Frontal cortex (tissue), 4 donors: ENCODE results near the gene TTBK2. TPM values are rescaled to one million over a fixed set of nuclear protein-coding genes. Genes with fewer than 3 reads are reported as not detected.
"Not testable (repeated sequence)": the region's sequence is repeated elsewhere in the genome, so short reads cannot be mapped to it uniquely, and the experiment has no call there.

Experiments used
- DNase-seq, 2 donors: peaks; one replicate each; pipeline ENCODE4 v3.0.0; 2012; ENCODE audit warnings: low spot score in 2 of 2
- FAIRE-seq: peaks from 2 replicates; lab custom pipeline; 2012; peaks lifted over from hg19 to GRCh38; lab: Jason Lieb, UNC
- total RNA-seq: library from RNA; depleted of rRNA; stranded (reverse); fragments of >200 nt; gene quantifications from one replicate; pipeline ENCODE4 v1.2.3, GENCODE V29; 2014
- donor health status: control.
- donor health status: control.
- donor health status: control.

TTBK2 gene
- total RNA-seq, 1 donor from 2014 or later: 30.6 TPM

GRCh38 chr15:42775416-42775815 is 145.2 kb downstream of the TTBK2 start:
- FAIRE-seq: no peak

DNA sequence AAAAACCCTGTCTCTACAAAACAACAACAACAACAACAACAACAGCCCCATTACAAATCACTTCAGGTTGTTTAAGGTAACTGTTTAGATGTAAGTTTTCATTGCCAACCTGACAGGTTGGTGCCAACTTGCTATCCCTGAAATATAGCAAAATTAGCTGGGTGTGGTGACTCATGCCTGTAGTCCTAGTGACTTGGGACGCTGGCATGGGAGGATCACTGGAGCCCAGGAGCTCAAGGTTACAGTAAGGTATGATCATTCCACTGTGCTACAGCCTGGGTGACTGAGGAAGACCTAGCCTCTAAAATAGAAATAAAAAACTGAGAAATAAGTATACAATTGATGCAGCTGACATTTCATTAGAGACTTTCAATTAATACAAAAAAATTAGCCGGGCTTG is 147.7 kb downstream of the TTBK2 start:
- no peak for DNase-seq
- no peak for FAIRE-seq

More at GRCh38 chr15:42775416-42775815, 145.2 kb downstream of the TTBK2 start:
- DNase-seq: no peak

DNA sequence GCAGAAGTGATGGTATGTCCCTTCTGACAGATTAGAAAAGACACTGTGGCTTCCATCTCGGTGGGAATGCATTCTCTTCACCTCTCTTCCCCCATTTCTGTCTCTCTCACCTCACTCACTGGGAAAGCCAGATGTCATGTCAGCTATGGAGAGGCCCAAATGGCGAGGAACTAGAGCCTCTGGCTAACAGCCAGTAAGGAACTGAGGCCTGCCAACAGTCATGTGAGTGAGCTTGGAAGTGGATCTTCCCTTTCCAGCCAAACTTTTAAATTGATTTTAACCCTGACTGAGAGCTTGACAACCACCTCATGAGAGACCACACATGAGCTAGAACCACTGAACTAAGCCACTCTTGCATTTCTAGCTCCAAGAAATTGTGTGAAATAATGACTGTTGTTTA is 148.4 kb downstream of the TTBK2 start:
- DNase-seq (no peak), FAIRE-seq (no peak)

- not testable (repeated sequence) for FAIRE-seq, DNase-seq
These were observed 154.5 kb downstream of the TTBK2 start for GRCh38 chr15:42766109-42766508.

DNA sequence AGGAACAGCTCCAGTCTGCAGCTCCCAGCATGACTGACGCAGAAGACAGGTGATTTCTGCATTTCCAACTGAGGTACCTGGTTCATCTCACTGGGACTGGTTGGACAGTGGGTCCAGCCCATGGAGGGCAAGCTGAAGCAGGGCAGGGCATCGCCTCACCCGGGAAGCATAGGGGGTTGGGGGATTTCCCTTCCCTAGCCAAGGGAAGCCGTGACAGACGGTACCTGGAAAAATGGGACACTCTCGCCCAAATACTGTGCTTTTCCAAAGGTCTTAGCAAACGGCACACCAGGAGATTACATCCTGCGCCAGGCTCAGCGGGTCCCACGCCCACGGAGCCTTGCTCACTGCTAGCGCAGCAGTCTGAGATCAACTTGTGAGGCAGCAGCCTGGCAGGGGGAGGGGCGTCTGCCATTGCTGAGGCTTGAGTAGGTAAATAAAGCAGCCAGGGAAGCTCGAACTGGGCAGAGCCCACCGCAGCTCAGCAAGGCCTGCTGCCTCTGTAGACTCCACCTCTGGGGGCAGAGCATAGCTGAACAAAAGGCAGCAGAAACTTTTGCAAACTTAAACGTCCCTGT is 156.3 kb downstream of the TTBK2 start:
- FAIRE-seq, DNase-seq: not testable (repeated sequence)

- DNase-seq, FAIRE-seq: not testable (repeated sequence)
These were observed 158.8 kb downstream of the TTBK2 start for GRCh38 chr15:42761813-42762212.

DNA sequence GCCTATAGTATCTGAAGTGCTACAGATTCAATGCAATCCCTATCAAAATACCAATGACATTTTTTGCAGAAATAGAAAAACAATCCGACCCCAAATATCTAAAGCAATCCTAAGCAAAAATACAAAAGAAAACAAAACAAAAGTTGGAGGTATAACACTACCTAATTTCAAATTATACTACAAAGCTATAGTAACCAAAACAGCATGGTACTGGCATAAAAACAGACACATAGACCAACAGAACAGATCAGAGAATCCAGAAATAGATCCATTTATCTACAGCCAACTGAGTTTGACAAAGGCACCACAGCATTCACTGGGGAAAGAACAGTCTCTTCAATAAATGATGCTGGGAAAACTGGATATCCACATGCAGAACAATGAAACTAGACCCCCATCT is 159.8 kb downstream of the TTBK2 start:
- DNase-seq: no peak
- no peak for FAIRE-seq

GRCh38 chr15:42759093-42759492 is 161.5 kb downstream of the TTBK2 start:
- DNase-seq: no peak
- no peak for FAIRE-seq

- FAIRE-seq: no peak
These were observed 170.3 kb downstream of the TTBK2 start for GRCh38 chr15:42750306-42750705.

GRCh38 chr15:42749266-42749665 is 171.3 kb downstream of the TTBK2 start:
- DNase-seq (no peak), FAIRE-seq (no peak)

More at GRCh38 chr15:42750306-42750705, 170.3 kb downstream of the TTBK2 start:
- DNase-seq: no peak

DNA sequence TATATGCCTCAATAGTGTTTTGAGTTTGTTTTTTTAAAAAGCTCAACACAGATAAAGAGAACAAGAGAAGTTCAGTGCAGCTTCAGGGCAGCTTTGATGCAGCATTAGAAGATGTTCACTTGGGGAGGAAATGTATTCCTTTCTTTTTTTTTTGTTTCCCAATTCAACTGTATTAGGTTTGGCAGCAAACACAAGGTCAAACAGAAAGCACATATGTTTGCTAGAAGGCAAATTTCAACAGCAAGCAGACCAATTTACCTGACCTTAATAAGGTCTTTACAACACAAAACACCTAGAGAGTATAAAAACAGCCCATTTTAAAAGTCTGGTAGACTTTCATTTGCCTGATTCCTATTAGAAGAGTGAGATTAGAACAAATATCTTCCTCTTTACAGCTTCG is 176.4 kb downstream of the TTBK2 start:
- DNase-seq (no peak), FAIRE-seq (no peak)

- DNase-seq: no peak
- no peak for FAIRE-seq
These were observed 178.4 kb downstream of the TTBK2 start for GRCh38 chr15:42742149-42742548.

DNA sequence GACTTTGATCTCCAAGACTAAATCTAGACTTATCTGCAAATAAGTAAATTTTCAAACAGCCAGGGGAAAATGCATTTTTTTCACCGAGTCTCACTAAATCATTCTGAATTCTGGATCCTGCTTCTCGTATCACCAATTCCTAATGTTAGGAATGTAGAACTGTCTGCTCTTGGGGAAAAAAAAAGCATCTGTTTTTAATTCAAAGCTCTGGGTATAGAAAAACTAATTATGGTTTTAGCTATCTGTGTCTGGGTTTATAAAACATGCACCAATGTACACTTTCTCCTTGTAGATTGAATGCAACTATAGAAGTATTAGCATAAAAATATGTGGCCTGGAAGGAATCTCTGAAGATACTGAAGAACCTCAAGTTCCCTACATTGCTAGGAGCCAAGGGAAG is 178.9 kb downstream of the TTBK2 start:
- FAIRE-seq: no peak

DNA sequence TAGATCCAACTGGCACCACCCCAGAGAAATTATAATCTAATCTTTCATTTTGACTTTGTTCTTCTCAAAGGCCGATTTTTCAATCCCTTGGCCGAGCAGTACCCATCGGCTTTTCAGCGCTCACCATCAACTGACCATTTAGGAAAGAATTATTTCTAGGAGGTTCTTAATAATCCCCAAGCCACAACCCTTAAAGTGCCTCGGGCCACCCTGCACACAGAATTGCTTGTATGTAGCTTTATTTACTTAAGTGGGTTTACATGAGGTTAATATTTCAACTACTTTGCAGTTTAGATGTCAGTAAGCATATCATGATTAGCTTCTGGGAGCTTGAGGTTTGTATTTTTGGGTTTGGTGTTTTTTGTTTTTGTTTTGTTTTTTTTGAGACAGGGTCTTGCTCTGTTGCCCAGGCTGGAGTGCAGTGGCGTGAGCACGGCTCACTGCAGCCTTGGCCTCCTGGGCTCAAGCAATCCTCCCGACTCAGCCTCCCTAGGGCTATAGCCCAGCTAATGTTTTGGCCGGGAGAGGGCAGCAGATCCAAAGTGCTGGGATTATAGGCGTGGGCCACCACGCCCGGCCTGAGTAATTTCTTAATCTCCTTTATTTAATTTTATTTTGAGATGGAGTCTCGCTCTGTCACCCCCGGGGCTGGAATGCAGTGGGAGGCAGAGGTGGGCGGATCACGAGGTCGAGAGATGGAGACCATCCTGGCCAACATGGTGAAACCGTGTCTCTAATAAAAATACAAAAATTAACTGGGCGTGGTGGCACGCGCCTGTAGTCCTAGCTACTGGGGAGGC is 182.8 kb downstream of the TTBK2 start:
- FAIRE-seq (no peak), DNase-seq (no peak)

More for the DNA sequence above, 178.9 kb downstream of the TTBK2 start:
- DNase-seq: no peak

GRCh38 chr15:42736793-42737528 is 183.6 kb downstream of the TTBK2 start, which contains the start of gene CDAN1:
Gene CDAN1, minus strand, starts transcription at chr15:42737128. Its CDS starts 26 bp downstream, at chr15:42737102.
- DNase-seq: peak; percentile 98 to 99
- no peak for FAIRE-seq

- peak; percentile 59 for DNase-seq
These were observed 184.3 kb downstream of the TTBK2 start for GRCh38 chr15:42736178-42736792.

GRCh38 chr15:42735382-42736165 is 185.0 kb downstream of the TTBK2 start:
- DNase-seq (no peak), FAIRE-seq (no peak)

More at GRCh38 chr15:42736178-42736792, 184.3 kb downstream of the TTBK2 start:
- FAIRE-seq: no peak

GRCh38 chr15:42734076-42734672 is 186.4 kb downstream of the TTBK2 start:
- no peak for DNase-seq
- FAIRE-seq: no peak

GRCh38 chr15:42733027-42733426 is 187.6 kb downstream of the TTBK2 start:
- DNase-seq (peak in 1 of 2 donors; percentile 16), FAIRE-seq (no peak)
